GM21360 (cell line): Measurements from ENCODE around the gene GRB7.
"Not testable (repeated sequence)": the region's sequence is repeated elsewhere in the genome, so short reads cannot be mapped to it uniquely, and the experiment has no call there.

Experiments
- ATAC-seq: cut with Tn5 transposase; IDR thresholded peaks from one replicate; pipeline ENCODE4 v1.9.1; 2021; ENCODE audit warnings: mild to moderate bottlenecking, moderate library complexity; ENCODE audit not compliant: unreplicated experiment

Gene GRB7

DNA sequence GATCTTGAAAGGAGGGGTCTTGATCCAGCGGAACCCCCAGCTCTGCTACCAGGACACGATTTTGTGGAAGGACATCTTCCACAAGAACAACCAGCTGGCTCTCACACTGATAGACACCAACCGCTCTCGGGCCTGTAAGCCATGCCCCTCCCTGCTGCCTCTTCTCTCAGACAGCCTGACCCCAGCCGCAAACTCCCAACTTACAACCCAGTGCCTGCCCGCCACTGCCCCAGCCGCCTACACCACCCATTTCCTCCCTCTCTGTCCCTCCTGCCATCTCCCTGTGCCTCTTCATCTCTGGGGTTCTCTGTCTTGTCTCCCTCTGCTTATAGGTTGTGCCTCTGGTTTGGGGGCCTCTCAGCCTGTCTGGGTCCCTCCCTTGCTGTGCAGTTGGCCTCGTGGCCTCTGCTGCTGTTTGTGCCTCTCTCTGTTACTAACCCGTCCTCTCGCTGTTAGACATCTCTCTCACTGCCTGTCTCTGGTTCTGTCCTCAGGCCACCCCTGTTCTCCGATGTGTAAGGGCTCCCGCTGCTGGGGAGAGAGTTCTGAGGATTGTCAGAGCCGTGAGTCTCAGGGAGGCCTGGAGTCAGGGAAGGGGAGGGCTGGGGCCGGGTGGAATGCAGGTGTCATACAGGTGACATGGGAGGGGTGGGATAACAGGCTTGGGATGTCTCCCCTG, 28.3 kb upstream of the GRB7 start:
- no peak for ATAC-seq

DNA sequence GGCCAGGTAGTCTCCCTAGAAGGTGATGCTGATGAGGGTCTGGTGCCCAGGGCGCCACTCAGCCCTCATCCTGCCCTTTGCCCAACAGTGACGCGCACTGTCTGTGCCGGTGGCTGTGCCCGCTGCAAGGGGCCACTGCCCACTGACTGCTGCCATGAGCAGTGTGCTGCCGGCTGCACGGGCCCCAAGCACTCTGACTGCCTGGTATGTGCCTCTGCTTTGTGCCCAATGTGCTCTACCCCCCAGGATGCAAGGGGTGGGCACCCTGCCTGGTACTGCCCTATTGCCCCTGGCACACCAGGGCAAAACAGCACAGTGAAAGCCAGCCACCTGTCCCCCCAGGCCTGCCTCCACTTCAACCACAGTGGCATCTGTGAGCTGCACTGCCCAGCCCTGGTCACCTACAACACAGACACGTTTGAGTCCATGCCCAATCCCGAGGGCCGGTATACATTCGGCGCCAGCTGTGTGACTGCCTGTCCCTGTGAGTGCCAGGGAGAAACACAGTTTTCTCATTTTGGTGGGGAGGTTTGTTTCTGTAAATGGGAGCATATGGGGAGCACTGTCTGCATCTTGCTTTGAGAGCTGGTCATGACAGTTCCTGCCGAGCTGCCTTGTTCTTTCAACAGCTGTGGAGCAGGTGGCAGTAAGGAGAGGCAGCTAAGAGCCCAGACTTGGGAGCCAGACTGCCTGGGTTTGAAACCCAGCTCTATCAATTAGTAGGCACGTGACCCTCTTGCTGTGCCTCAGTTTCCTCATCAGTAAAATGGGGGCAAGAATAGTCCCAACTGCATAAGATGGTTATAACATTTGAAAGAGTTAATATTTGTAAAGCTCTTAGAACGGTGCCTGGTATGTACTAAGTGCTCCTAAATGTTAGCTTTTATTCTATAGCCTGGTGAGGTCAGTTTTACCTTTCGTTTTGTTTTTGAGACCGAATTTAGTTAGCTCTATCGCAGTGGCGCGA, 27.5 kb upstream of the GRB7 start:
- ATAC-seq, result no peak

DNA sequence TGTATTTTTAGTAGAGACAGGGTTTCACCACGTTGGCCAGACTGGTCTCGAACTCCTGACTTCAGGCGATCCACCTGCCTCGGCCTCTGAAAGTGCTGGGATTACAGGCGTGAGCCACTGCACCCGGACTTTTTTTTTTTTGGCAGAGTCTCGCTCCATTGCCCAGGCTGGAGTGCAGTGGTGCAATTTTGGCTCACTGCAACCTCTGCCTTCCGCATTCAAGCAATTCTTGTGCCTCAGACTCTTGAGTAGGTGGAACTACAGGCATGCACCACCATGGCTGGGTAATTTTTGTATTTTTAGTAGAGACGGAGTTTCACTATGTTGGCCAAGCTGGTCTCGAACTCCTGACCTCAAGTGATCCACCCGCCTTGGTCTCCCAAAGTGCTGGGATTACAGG, 26.7 kb upstream of the GRB7 start:
- not testable (repeated sequence) for ATAC-seq

DNA sequence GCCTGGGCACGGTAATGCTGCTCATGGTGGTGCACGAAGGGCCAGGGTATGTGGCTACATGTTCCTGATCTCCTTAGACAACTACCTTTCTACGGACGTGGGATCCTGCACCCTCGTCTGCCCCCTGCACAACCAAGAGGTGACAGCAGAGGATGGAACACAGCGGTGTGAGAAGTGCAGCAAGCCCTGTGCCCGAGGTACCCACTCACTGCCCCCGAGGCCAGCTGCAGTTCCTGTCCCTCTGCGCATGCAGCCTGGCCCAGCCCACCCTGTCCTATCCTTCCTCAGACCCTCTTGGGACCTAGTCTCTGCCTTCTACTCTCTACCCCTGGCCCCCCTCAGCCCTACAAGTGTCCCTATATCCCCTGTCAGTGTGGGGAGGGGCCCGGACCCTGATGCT, 25.9 kb upstream of the GRB7 start:
- no peak for ATAC-seq

DNA sequence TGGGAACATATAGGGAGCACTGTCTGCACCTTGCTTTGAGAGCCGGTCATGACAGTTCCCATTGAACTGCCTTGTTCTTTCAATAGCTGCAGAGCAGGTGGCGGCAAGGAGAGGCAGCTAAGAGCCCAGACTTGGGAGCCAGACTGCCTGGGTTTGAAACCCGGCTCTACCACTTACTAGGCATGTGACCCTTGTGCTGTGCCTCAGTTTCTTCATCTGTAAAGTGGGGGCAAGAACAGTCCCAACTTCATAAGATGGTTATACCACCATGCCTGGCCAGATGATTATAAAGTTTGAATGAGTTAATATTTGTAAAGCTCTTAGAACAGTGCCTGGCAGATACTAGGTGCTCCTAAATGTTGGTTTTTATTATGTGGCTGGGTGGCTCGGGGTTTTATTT, 23.5 kb upstream of the GRB7 start:
- ATAC-seq, result no peak

DNA sequence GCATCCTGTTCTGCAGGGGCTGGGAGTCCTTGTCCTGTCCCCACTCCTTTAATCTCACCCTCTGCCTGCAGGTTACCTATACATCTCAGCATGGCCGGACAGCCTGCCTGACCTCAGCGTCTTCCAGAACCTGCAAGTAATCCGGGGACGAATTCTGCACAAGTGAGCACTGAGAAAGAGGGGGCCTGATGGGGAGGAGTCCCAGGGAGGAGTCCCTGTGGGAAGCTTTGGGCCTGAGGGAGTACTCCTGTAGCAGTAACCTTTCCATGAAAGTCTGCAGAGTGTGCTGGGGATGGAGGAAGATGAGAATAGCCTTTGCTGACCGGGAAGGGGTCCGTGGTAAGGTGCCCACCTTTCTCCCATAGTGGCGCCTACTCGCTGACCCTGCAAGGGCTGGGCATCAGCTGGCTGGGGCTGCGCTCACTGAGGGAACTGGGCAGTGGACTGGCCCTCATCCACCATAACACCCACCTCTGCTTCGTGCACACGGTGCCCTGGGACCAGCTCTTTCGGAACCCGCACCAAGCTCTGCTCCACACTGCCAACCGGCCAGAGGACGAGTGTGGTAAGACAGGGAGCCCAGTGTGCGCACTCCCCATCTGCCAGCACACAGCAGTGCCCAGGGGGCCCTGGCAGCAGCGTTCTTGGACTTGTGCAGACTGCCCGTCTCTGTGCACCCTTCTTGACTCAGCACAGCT, 22.2 kb upstream of the GRB7 start:
- ATAC-seq, result no peak

DNA sequence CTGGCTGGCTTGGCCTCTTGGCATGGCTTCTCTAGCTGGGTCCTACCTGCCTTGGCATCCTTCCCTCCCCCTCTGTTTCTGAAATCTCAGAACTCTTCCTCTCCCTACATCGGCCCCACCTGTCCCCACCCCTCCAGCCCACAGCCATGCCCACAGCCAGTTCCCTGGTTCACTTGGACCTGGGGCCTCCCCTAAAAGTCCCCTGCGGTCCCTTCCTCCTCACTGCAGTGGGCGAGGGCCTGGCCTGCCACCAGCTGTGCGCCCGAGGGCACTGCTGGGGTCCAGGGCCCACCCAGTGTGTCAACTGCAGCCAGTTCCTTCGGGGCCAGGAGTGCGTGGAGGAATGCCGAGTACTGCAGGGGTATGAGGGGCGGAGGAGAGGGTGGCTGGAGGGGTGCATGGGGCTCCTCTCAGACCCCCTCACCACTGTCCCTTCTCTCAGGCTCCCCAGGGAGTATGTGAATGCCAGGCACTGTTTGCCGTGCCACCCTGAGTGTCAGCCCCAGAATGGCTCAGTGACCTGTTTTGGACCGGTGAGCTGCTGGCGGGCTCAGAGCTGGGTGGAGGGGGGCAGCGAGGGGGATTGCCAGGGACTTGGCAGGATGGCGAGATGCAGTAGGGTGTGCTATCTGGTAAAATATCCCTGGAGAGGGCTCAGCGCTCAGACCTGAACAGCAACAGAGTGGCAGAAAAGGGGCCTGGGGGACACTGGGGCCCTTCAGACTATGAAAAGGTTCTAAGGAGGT, 21.5 kb upstream of the GRB7 start:
- no peak for ATAC-seq

DNA sequence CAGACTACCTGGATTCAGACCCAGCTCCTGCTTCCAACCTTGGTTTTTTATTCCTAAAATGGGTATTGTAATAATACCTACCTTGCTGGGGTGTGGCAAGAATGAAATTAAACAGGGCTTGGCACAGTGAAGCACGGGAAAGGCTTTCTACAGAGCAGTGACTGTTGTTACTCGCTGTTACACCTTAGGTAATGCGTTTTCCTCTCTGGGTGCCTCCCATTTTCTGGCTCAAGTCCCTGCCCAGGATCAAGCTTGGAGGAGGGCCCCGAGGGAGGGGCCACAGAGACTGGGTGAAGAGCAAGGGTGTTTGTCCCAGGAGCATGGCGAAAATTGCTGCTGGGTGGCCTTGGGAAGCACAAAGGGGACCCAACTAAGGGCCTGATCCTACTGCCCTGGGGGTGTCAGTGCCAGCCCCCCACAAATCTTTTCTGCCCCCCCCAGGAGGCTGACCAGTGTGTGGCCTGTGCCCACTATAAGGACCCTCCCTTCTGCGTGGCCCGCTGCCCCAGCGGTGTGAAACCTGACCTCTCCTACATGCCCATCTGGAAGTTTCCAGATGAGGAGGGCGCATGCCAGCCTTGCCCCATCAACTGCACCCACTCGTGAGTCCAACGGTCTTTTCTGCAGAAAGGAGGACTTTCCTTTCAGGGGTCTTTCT, 20.7 kb upstream of the GRB7 start:
- ATAC-seq, result no peak

DNA sequence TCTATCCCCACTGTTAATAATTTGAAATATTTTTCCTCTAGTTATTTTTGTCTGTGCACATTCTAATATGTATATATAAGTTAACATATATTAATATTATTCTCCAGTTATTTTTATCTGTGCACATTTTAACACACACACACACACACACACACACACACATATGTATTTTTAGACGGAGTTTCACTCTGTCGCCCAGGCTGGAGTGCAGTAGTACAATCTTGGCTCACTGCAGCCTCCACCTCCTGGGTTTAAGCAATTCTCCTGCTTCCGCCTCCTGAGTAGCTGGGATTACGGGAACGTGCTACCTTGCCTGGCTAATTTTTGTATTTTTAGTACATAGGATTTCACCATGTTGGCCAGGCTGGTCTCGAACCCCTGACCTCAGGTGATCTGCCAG, 20.1 kb upstream of the GRB7 start:
- no peak for ATAC-seq

DNA sequence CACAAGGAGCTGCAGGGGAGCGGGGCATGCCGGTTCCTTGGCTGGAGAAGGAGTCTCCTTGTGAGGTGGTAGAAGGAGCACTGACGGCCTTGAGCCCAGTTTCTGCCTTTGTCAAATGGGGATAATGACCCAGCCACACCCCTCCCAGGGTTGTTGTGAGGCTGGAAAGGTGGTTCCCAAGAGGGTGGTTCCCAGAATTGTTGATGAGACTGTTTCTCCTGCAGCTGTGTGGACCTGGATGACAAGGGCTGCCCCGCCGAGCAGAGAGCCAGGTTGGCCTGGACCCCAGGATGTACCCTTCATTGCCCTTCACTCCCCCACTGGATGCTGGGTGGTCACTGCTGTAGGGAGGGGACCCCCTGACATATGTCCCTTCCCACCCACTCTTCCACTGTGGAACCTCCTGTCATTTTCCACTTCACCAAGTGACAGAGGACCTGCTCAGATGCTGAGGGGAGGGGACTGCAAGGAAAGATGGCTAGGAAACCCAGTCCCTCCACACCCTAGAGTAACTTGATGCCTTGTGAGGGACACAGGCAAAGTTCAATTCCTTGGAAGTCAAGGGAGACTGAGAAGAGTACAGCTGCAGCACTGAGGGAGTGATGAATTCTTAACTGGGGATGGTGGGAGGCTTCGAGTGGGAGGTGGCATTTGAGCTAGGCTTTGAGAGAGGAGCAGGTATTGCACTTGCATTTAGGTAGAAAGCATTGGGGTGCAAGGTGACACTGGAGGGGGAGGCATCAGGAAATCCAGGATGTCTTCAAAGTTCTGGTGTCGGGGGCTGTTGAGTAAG, 18.0 kb upstream of the GRB7 start:
- no peak for ATAC-seq

DNA sequence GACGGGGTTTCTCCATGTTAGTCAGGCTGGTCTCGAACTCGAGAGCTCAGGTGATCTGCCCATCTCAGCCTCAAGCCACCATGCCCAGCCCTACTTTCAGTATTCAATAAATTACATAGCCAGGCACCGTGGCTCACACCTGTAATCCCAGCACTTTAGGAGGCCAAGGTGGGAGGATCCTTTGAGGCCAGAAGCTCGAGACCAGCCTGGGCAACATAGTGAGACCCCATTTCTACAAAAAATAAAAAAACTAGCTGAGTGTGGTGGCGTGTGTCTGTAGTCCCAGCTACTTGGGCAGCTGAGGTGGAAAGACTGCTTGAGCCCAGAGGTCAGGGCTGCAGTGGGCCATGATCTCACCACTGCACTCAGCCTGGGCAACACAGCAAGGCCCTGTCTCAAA, 15.6 kb upstream of the GRB7 start:
- ATAC-seq, result no peak

DNA sequence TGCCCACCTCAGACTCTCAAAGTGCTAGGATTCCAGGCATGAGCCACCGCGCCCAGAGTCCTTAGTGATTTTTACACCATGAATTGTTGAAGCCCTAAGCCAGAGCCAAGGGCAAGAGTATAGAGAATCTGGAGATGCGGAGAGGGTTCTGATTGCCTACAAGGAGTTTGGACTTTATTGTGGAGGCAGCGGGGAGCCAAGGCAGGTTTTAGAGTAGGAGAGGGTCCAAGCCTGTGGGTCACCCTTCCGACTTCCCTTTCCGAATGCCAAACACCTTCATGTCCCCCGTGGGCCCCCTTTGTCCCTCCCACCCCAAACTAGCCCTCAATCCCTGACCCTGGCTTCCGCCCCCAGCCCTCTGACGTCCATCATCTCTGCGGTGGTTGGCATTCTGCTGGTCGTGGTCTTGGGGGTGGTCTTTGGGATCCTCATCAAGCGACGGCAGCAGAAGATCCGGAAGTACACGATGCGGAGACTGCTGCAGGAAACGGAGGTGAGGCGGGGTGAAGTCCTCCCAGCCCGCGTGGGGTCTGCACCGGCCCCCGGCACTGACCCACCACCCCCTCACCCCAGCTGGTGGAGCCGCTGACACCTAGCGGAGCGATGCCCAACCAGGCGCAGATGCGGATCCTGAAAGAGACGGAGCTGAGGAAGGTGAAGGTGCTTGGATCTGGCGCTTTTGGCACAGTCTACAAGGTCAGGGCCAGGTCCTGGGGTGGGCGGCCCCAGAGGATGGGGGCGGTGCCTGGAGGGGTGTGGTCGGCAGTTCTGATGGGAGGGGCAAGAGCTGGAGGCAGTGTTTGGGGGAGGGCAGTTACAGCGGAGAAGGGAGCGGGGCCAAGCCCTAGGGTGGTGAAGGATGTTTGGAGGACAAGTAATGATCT, 14.5 kb upstream of the GRB7 start:
- no peak for ATAC-seq

DNA sequence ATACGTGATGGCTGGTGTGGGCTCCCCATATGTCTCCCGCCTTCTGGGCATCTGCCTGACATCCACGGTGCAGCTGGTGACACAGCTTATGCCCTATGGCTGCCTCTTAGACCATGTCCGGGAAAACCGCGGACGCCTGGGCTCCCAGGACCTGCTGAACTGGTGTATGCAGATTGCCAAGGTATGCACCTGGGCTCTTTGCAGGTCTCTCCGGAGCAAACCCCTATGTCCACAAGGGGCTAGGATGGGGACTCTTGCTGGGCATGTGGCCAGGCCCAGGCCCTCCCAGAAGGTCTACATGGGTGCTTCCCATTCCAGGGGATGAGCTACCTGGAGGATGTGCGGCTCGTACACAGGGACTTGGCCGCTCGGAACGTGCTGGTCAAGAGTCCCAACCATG, 13.0 kb upstream of the GRB7 start:
- no peak for ATAC-seq

DNA sequence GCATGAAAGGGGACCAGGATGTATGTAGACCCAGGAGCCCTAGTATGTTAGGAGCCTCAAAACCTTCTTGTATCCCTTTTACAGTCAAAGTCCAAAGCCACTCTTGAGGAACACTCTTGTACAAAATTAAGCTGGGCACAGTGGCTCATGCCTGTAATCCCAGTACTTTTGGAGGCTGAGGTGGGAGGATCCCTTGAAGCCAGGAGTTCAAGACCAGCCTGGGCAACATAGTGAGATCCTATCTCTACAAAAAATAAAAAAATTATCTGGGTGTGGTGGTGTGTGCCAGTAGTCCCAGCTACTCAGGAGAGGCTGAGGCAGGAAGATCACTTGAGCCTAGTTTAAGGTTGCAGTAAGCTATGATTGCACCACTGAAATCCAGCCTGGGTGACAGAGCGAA, 11.8 kb upstream of the GRB7 start:
- not testable (repeated sequence) for ATAC-seq

DNA sequence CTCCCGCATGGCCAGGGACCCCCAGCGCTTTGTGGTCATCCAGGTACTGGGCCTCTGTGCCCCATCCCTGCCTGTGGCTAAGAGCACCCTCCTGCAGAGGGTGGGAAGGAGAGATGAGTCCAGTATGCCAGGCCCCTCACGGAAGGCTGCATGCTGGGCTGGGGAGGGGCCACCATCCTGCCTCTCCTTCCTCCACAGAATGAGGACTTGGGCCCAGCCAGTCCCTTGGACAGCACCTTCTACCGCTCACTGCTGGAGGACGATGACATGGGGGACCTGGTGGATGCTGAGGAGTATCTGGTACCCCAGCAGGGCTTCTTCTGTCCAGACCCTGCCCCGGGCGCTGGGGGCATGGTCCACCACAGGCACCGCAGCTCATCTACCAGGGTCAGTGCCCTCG, 11.1 kb upstream of the GRB7 start:
- ATAC-seq, result no peak

DNA sequence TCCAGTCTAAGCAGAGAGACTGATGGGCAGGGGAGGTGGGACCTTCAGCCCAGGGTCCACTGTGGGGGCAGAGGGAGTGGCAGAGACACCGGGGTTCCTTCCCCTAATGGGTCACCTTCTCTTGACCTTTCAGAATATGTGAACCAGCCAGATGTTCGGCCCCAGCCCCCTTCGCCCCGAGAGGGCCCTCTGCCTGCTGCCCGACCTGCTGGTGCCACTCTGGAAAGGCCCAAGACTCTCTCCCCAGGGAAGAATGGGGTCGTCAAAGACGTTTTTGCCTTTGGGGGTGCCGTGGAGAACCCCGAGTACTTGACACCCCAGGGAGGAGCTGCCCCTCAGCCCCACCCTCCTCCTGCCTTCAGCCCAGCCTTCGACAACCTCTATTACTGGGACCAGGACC, 10.2 kb upstream of the GRB7 start:
- no peak for ATAC-seq

DNA sequence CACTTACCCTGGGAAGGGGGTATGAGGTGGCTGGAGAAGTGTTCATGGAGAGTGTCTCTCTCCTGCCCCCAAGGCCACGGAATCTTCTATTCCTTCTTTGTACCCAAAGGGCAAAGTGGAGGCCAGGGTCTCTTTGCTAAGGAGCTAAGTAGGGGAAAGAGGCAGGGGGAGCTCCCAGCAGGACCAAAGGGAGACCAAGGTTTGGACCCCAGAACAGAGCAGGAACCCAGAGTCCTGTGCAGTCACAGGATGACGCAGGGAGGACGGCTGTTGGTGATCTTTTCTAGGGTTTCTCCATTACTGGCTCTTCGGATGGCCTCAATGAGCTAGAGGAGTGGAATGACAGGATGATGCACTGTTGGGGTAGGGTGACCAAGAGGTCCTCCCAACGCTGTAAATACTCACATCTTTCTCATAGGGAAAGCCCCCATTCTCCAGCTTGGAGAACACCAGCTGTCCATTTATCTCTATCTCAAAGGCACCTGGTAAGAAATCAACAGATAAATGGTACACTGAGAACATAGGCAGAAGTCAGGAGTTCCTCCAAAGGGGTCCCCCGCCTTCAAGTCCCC, 8.4 kb upstream of the GRB7 start:
- no peak for ATAC-seq
